ENCODE measurements around the gene SLC25A22.
A peak's percentile ranks its signal among the peaks of the same experiment; 100 is the strongest.

Gene SLC25A22

DNA sequence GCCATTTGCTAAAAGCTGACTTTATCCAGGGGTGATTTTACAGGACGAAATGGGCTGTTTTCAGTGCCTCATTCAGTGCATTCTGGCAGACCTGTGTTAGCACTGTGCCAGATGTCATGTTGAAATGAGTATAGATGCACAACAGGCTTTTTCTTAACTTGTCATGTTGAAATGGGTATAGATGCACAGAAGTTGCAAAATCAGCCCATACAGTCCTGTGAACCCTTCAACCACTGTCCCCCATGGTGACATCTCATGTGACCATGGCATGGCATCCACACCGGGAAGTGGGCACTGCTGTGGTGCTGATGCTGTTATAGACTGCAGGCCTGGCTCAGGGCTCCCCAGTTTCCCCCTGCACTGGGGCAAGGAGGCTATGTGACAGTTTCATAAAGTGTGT is 48.4 kb downstream of the SLC25A22 start:
- Histone ChIP-seq H3K27me3 (ENCODE audit: low read depth, low read length) (no peaks in the 10 kb centered on the region), H3K4me3 (ENCODE audit: low read length) (no peak overlapping the region), H3K27ac (ENCODE audit: low read length) (no peak overlapping the region), H3K4me2 (ENCODE audit: low read length) (no peak overlapping the region), H4K20me1 (ENCODE audit: insufficient read depth, low read length) (peaks cover 28% of the 10 kb centered on the region), H3K79me2 (ENCODE audit: low read length) (peaks cover 79% of the 10 kb centered on the region), H3K4me1 (ENCODE audit: low read length) (peaks cover 14% of the 10 kb centered on the region), H3K36me3 (replicated peaks; ENCODE audit: low read depth, low read length) (peaks cover 18% of the 10 kb centered on the region), H3K9me3 (ENCODE audit: insufficient read depth, low read length) (no peaks in the 10 kb centered on the region), H2AFZ (ENCODE audit: low read depth, low read length) (no peak overlapping the region), H3K9ac (ENCODE audit: low read length) (no peak overlapping the region)
- TF ChIP-seq, protein P1, sequence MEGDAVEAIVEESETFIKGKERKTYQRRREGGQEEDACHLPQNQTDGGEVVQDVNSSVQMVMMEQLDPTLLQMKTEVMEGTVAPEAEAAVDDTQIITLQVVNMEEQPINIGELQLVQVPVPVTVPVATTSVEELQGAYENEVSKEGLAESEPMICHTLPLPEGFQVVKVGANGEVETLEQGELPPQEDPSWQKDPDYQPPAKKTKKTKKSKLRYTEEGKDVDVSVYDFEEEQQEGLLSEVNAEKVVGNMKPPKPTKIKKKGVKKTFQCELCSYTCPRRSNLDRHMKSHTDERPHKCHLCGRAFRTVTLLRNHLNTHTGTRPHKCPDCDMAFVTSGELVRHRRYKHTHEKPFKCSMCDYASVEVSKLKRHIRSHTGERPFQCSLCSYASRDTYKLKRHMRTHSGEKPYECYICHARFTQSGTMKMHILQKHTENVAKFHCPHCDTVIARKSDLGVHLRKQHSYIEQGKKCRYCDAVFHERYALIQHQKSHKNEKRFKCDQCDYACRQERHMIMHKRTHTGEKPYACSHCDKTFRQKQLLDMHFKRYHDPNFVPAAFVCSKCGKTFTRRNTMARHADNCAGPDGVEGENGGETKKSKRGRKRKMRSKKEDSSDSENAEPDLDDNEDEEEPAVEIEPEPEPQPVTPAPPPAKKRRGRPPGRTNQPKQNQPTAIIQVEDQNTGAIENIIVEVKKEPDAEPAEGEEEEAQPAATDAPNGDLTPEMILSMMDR (IDR thresholded peaks at IDR 0.05; ENCODE audit: low read depth, low read length) = no peak
- no peak for TF ChIP-seq EZH2phosphoT487 (IDR thresholded peaks at IDR 0.05; ENCODE audit: low read depth)

DNA sequence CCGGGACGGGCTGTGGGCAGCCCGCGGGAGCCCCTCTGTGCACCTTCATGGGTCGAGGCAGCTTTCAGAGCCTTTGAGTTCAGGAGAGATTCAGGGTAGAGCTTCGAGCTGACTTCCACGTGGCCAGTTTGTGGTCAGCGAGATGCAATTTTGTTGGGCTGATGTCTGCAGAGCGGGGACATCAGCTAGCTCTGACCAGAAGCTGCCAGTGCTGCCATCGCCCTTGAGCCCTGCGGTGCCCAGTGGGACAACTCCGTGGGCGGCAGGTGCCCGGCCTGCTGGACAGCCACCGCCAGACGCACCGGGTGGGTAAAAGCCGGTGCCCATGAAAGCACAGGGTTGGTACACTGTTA is 50.1 kb downstream of the SLC25A22 start:
- TF ChIP-seq, protein P1 (IDR thresholded peaks at IDR 0.05; ENCODE audit: low read depth, low read length) = no peak
- no peak for TF ChIP-seq EZH2phosphoT487 (IDR thresholded peaks at IDR 0.05; ENCODE audit: low read depth)
- Histone ChIP-seq H3K4me2 (ENCODE audit: low read length) (peak overlapping the region; percentile 93), H3K4me1 (ENCODE audit: low read length) (peaks cover 14% of the 10 kb centered on the region), H3K9me3 (ENCODE audit: insufficient read depth, low read length) (no peaks in the 10 kb centered on the region), H2AFZ (ENCODE audit: low read depth, low read length) (no peak overlapping the region), H3K4me3 (ENCODE audit: low read length) (peak overlapping the region; percentile 89), H3K9ac (ENCODE audit: low read length) (peak overlapping the region; percentile 80), H3K27me3 (ENCODE audit: low read depth, low read length) (no peaks in the 10 kb centered on the region), H3K27ac (ENCODE audit: low read length) (peak overlapping the region; percentile 75), H3K79me2 (ENCODE audit: low read length) (peaks cover 62% of the 10 kb centered on the region), H4K20me1 (ENCODE audit: insufficient read depth, low read length) (peaks cover 28% of the 10 kb centered on the region), H3K36me3 (replicated peaks; ENCODE audit: low read depth, low read length) (peaks cover 18% of the 10 kb centered on the region)

DNA sequence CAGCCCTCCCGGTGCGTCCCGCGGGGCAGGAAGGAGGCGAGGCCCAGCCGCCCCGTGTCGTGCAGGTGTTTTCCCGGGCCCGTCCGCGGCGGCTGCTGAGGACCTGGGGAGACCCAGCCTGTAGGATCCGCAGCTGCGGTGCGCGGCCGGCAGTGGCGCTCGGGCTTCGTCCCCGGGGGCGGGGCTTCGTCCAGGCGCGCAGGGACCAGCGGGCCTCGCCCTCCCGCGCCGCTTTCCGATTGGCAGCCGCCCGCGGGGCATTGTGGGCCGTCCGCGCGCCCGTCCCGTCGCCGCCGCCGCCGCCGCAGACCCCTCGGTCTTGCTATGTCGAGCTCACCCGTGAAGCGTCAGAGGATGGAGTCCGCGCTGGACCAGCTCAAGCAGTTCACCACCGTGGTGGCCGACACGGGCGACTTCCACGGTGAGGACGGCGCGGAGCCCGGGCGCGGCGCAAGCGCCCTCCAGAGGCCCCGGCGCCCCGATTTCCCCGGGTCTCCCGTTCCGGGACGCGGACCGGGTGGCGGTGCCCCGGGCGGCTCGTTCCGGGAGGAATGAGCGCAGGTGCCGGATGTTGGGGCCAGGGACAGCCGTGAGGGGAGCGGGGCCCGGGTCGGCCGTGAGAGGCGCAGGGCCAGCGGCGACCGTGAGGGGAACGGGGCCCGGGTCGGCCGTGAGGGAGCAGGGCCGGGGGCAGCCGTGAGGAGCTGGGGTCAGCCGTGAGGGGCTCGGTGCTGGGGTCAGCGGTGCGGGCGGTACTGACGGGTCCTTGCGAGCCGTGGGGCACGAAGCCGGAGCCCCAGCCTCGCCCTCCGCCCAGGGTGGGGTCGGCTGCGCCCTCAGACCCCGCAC is 50.7 kb downstream of the SLC25A22 start, which contains the start of gene TALDO1:
Gene TALDO1 (plus strand): TSS at position 307 of the 849 bp plus-strand sequence. CDS start 18 bp downstream, at position 325.
- H2AFZ ChIP-seq (ENCODE audit: low read depth, low read length) = peak within 1 kb of the TSS; percentile 72
- peak within 1 kb of the TSS; percentile 89 for H3K4me3 ChIP-seq (ENCODE audit: low read length)

More for the DNA sequence above, 50.7 kb downstream of the SLC25A22 start, which contains the start of gene TALDO1:
- Histone ChIP-seq H3K79me2 (ENCODE audit: low read length) (peaks cover 56% of the 10 kb centered on the region), H3K9ac (ENCODE audit: low read length) (peak within 1 kb of the TSS; percentile 80), H3K27ac (ENCODE audit: low read length) (peak within 1 kb of the TSS; percentile 75), H3K4me2 (ENCODE audit: low read length) (peak within 1 kb of the TSS; percentile 93), H3K36me3 (replicated peaks; ENCODE audit: low read depth, low read length) (peaks cover 12% of the 10 kb centered on the region), H3K27me3 (ENCODE audit: low read depth, low read length) (no peaks in the 10 kb centered on the region), H4K20me1 (ENCODE audit: insufficient read depth, low read length) (peaks cover 23% of the 10 kb centered on the region), H3K9me3 (ENCODE audit: insufficient read depth, low read length) (no peaks in the 10 kb centered on the region), H3K4me1 (ENCODE audit: low read length) (peaks cover 14% of the 10 kb centered on the region)
- TF ChIP-seq EZH2phosphoT487 (IDR thresholded peaks at IDR 0.05; ENCODE audit: low read depth) = no peak
- TF ChIP-seq, protein P1 (IDR thresholded peaks at IDR 0.05; ENCODE audit: low read depth, low read length) = peak; percentile 28

Measured in OCI-LY3 (cell line).